SK-N-MC (cell line): ENCODE results near the gene PLIN1.

Experiments
- EZH2 ChIP-seq: fragments of 200-600 bp; sonication (generic); IDR thresholded peaks from one replicate; pipeline ENCODE4 v1.6.1; 2017; ENCODE audit warnings: antibody characterized with exemption
- FOXP2 ChIP-seq: optimal IDR thresholded peaks from 2 replicates; pipeline ENCODE3; 2011; ENCODE audit warnings: mild to moderate bottlenecking, moderate library complexity; ENCODE audit not compliant: insufficient read depth; ENCODE audit errors: extremely low read length, control extremely low read depth
- POLR2AphosphoS5 ChIP-seq: IDR thresholded peaks from 2 replicates; pipeline ENCODE4 v1.6.1; 2012; ENCODE audit warnings: mild to moderate bottlenecking, low read depth, low read length, borderline replicate concordance

- TF ChIP-seq POLR2AphosphoS5 = no peak
- TF ChIP-seq EZH2 = no peak
- no peak for TF ChIP-seq FOXP2
Observed at GRCh38 chr15:89673165-89673512, 6.0 kb downstream of the PLIN1 start.
